ENCODE data around the gene SMARCD2.
"Not testable (repeated sequence)": the region's sequence is repeated elsewhere in the genome, so short reads cannot be mapped to it uniquely, and the experiment has no call there.

DNA sequence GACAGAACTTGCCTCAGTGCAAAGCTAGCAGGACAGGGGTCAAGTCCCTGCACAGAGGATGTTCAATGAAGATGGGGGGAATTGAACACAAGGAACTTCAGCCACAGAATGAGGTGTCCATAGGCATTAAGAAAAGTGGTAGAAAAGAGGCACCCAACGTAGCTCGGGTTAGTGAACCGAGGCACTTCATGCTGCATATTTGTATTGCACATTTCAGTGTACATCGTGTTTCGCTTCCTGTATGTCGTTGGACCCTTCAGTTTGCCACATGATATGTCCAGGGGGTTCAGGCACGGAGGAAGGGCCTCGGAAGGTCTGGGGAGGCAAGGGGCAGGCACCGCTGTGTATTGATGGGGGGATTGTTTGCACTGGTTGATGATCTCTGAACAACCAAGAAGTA, 35.9 kb upstream of the SMARCD2 start:
- TF ChIP-seq KDM5A (IDR thresholded peaks at IDR 0.05); POLR2A (IDR thresholded peaks at IDR 0.05; ENCODE audit: low read length); CHD4 (IDR thresholded peaks at IDR 0.05; ENCODE audit: borderline replicate concordance): not testable (repeated sequence)
- TF ChIP-seq, protein P1, sequence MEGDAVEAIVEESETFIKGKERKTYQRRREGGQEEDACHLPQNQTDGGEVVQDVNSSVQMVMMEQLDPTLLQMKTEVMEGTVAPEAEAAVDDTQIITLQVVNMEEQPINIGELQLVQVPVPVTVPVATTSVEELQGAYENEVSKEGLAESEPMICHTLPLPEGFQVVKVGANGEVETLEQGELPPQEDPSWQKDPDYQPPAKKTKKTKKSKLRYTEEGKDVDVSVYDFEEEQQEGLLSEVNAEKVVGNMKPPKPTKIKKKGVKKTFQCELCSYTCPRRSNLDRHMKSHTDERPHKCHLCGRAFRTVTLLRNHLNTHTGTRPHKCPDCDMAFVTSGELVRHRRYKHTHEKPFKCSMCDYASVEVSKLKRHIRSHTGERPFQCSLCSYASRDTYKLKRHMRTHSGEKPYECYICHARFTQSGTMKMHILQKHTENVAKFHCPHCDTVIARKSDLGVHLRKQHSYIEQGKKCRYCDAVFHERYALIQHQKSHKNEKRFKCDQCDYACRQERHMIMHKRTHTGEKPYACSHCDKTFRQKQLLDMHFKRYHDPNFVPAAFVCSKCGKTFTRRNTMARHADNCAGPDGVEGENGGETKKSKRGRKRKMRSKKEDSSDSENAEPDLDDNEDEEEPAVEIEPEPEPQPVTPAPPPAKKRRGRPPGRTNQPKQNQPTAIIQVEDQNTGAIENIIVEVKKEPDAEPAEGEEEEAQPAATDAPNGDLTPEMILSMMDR (IDR thresholded peaks at IDR 0.05) = not testable (repeated sequence)

Measured in A549 (cell line).